Activated CD4-positive, alpha-beta T cell treated with anti-CD3 and anti-CD28 coated beads, Interleukin-2, Interleukin-6, amounts not matched to agents 100 ng/mL and 50 ng/mL, durations not matched to agents 16 hours and 8 hours (primary cell): ENCODE measurements around the gene MOBP.

Source experiments
- DNase-seq: peaks from one replicate; pipeline ENCODE4 v3.0.0-alpha.2; 2020

MOBP gene

GRCh38 chr3:39501059-39501458, 33.6 kb downstream of the MOBP start:
- DNase-seq: no peak

DNA sequence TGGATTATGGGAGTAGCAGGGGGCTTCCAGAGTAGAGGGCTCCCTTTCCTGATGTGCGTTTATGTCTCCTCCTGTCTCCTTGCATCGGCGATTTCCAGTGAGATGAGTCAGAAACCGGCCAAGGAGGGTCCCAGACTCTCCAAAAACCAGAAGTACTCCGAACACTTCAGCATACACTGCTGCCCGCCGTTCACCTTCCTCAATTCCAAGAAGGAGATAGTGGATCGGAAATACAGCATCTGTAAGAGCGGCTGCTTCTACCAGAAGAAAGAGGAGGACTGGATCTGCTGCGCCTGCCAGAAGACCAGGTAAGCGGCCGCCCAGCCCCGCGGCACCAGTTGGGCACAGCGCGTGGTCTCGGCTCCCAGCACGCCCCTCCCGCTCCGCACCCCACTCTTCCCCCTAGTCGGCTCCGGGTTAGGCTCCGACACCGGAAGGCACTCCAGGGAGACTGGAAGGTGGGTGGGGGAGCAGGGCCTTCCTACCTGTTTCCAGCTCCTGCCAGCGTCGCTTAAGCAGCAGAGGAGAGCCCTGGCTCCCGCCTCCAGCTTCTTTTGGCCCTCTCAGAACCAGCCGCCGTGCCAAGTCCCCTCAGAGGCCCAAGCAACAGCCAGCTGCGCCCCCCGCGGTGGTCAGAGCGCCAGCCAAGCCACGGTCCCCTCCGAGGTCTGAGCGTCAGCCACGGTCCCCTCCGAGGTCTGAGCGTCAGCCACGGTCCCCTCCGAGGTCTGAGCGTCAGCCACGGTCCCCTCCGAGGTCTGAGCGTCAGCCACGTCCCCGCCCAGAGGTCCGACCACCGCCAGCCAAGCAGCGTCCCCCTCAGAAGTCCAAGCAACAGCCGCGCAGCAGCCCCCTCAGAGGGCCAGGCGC, 34.7 kb downstream of the MOBP start:
- no peak for DNase-seq

GRCh38 chr3:39502838-39503145, 35.3 kb downstream of the MOBP start:
- DNase-seq: no peak

DNA sequence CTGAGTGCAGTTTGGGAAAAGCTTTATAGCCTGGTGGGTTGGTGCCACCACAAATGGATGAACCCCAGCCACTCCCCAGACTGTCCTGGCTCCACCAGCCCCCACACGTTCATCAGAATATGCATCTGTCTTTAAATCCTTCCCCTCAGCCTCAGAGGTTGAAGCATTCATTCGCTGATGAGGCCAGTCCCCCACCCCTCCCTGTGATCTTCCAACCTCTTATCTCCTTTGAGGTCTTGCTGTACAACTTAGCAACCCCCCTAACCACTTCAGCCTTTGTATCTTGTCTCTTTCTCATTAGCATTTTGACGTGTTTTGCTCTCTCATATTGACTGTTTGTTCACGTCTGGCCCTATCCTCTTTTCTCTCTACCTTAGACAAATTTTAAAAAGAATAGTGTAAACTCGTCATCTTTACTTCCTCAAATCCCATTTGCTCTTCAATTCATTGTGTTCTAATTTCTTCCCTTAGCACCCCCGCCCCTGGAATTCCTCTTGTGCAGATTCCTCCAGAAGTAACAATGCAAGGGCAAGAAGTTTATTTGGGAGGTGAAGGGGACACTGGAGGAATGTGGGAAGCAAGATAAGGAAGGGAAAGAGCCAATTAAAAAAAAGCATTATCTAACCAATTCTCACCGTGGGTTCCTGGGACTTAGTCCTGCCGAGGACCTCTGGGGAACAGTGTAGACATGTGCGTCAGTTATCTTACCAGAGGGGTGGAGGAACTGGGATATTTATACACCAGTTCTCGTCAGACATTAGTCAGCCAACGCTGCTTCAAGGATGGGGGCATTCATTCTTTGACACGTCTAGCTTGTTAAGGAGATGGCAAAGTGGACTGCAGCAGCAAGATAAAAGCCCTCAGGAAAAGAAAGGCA, 38.6 kb downstream of the MOBP start:
- DNase-seq: no peak

- DNase-seq: peak; percentile 8
Measured at GRCh38 chr3:39506863-39507262, 39.4 kb downstream of the MOBP start.

DNA sequence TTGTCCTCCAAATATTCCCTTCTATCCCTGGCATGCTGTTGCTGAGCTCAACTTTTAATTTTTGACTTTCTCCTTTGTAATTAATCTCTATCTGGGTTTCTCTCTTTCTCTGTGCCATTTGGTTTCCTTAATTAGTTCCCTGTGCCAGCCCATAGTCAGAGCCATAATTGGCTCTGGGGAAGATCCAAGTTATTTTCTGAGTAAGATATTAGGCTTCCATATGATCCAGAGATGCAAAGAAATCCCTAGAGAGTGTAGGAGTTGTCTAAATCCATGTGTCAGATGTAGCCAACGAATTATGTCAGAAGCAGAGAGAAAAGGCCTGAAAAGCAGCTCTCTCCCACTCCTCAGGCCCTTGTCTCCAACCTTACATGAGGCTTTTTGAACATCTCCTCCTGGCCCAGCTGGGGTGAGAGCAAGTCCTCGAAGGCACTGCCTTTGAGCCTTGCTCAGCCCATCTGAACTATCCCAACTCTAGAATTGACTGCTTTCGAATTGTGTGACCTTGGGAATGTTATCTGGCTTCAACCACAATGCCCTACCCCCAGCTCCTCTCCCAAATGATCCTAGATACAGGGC, 46.4 kb downstream of the MOBP start:
- no peak for DNase-seq

DNA sequence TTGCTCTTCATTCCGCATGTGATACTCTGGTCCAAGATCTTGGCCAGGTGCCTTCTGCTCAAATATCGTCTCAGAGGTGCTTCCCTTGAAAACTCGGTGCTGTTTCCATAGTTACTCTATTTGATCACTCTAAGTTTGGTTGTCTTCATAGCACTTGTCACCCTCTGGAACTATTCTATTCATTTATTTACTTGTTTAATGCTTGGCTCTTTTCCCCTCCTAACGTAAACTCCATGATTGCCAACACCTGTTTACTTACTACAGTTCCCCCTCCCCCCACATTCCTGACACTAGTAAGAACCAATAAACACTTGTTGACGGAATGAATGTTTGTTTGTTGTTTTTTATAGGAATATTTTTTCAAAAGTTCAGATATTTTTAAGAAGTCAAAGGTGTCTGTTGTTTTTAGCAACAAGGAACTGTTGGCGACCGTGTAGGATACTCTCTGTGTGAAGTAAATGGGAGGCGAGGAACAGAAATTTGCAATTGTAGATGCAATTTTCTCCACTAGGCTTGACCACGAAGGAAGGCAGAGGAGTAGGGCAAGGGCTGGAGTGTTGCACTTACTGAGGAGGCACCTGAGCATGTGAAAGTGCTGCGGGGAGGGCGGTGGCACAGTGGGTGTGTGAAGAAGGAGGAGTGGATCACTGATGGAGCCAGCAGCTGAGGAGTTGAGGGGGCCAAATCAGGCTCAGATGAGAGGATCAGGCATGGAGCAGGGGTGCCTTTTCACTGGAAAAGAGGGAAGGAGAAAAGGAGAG, 48.4 kb downstream of the MOBP start:
- no peak for DNase-seq

- DNase-seq: no peak
Measured at GRCh38 chr3:39519103-39519502, 51.6 kb downstream of the MOBP start.

GRCh38 chr3:39519554-39520288, 52.2 kb downstream of the MOBP start:
- DNase-seq: no peak

- DNase-seq: no peak
Measured at GRCh38 chr3:39521456-39521855, 54.0 kb downstream of the MOBP start.

DNA sequence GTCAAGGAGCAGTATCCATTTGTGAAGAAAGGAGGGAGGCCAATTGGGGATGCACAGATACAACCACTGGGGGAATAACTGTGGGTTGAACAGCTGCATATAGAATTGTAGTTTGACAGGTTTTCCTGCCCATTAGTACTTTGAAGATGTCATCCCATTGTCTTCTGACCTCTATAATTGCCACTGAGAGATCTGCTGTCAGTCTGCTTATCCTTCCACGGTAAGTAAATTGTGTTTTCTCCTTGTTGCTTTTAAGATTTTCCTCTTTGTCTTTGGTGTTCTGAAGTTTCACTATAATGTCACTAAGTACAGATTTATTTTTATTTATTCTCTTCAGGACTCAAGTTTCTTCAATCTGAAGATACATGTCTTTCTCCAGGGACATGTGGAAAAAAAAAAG, 56.6 kb downstream of the MOBP start:
- DNase-seq: no peak

DNA sequence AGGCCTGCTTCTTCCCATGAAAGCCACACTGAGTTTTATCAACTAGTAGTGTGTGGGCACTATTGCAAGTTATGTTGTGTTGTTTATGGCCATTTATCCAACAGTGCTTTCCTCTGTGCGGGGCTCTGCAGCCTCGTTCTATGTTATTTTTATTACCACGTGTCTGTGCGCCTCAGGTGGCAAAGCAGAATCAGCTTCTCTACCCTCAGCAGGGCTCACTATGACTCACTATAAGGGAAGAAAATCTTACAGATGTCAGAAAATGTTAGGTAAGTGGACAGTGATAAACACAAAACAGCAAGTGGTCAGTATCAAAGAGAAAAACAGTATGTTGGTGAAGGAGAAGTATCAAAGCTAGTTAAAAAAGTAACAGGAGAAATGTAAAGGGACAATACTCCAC, 61.4 kb downstream of the MOBP start:
- no peak for DNase-seq

DNA sequence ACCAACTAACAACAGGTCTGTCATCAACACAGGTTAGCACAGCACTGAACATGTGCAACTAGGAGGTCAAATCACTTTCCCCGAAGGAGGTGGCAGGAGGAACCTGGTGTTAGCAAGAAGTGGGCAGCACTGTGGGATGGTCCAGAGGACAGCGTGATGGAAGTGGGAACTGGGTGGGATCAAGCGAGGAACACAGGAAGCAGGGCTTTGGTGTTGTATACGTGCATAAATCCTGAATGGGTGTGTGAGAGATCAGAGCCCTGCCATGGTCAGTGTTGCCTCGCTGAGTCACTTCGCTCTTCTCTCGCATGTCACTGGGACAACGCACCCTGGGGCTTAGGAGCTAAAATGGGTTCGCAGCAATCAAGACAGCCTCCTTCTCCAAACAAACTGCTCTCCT, 62.1 kb downstream of the MOBP start:
- DNase-seq: no peak

DNA sequence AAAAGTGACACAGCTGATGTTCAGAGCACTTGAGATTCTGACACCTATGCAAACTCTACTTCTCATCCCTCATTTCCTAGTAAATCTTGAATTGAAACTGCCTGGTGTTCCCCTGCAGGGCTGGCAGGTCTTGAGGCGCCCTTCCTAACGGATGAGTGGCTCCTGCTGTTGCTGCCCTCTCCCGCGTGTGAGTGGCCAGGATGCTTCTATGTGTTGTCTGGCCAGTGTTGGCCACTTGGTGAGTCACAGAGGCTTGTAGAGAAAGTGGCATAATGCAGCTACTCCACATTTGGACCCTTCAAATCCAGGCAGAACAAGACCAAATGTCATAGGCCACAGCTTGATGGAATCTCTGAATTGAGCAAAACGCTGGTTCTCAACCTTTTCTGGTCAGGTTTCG, 63.6 kb downstream of the MOBP start:
- no peak for DNase-seq

GRCh38 chr3:39531665-39532064, 64.2 kb downstream of the MOBP start:
- no peak for DNase-seq

DNA sequence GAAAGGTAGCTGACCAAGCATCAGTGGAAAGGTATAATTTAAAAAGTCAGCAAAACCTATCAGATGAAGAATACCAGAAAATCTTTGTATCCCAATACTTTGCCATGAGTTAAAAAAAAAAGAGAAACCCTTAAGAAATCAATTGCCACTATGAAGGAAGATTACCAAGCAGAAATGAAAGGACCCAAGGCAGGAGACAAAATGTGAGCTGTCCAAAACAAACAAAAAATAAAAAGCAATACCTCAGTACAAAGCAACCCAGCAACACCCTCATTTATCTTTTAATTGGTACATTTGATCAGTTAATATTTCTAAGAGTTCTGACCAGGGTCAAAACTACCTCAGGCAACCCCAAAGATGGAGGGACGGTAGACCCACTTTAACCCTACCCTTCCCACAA, 65.3 kb downstream of the MOBP start:
- no peak for DNase-seq

DNA sequence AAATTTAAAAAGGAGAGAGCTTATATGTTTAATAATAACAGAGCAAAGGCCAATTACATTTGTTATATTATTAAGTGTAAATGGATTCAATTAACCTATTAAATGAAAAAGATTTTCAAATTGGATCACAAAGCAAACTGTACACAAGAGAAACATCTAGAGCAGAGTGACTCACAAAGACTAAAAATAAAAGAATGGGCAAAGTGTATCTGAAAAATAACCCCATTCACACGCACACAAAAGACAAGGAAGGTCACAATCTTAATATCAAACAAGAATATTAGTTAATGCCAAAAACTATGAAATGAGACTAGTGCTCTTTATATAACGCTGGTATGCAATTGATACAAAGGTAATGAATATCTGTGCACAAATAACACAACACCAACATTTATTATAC, 65.7 kb downstream of the MOBP start:
- DNase-seq: no peak

GRCh38 chr3:39540162-39540921, 72.9 kb downstream of the MOBP start:
- DNase-seq: peak; percentile 69

- no peak for DNase-seq
Measured at GRCh38 chr3:39541442-39541841, 74.0 kb downstream of the MOBP start.

- no peak for DNase-seq
Measured at GRCh38 chr3:39541917-39542329, 74.4 kb downstream of the MOBP start.

DNA sequence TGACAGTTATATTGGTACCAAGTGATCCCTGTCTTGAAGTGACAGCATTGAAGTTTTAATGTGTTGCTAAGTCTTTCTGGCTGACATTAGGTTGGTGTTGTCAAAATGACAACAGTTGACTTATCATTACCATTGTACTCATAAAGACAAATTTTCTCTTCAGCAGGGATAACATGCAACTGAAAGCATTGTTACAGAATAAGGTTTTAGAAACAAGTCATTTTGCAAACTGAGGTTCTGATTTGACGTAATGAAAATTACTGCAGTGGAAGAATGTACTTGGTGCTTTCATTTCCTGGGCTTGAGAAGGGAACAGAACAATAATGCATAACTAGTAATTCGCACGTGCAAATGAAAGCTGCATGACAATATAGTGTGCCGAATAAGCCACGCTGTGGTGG, 75.1 kb downstream of the MOBP start:
- DNase-seq: peak; percentile 58

GRCh38 chr3:39548282-39548681, 80.8 kb downstream of the MOBP start:
- no peak for DNase-seq
